ENCODE measurements around the gene ETS1. TPM values are rescaled to one million over a fixed set of nuclear protein-coding genes. Genes with fewer than 3 reads are reported as not detected.

Gene ETS1
- total and polyA plus RNA-seq, 2 experiments from 2014 or later = 25.6 to 52.6 TPM

DNA sequence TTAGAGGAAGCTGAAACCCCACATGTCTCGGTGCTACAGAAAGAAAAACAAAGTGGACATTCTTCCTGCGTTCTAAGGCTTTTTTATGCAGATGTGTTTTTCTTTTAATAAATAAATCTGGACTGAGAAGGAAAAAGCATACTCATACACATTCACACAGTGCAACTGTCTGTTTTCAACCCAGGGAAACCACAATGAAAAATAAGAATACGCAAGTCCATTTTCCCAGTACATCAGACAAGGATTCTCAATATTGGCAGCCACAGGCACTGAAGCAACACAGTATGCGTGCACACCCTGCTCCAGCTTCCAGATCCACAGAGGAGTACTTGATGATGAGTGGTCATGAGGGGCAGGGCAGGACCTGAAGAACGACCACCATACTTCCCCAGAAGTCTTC, 86.9 kb downstream of the ETS1 start (continued):
- TF ChIP-seq, protein P1, sequence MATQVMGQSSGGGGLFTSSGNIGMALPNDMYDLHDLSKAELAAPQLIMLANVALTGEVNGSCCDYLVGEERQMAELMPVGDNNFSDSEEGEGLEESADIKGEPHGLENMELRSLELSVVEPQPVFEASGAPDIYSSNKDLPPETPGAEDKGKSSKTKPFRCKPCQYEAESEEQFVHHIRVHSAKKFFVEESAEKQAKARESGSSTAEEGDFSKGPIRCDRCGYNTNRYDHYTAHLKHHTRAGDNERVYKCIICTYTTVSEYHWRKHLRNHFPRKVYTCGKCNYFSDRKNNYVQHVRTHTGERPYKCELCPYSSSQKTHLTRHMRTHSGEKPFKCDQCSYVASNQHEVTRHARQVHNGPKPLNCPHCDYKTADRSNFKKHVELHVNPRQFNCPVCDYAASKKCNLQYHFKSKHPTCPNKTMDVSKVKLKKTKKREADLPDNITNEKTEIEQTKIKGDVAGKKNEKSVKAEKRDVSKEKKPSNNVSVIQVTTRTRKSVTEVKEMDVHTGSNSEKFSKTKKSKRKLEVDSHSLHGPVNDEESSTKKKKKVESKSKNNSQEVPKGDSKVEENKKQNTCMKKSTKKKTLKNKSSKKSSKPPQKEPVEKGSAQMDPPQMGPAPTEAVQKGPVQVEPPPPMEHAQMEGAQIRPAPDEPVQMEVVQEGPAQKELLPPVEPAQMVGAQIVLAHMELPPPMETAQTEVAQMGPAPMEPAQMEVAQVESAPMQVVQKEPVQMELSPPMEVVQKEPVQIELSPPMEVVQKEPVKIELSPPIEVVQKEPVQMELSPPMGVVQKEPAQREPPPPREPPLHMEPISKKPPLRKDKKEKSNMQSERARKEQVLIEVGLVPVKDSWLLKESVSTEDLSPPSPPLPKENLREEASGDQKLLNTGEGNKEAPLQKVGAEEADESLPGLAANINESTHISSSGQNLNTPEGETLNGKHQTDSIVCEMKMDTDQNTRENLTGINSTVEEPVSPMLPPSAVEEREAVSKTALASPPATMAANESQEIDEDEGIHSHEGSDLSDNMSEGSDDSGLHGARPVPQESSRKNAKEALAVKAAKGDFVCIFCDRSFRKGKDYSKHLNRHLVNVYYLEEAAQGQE (IDR thresholded peaks at IDR 0.05; ENCODE audit: unreplicated experiment) = no peak
- no peak for TF ChIP-seq ZNF114 (CRISPR knock-in tag; IDR thresholded peaks at IDR 0.05)

DNA sequence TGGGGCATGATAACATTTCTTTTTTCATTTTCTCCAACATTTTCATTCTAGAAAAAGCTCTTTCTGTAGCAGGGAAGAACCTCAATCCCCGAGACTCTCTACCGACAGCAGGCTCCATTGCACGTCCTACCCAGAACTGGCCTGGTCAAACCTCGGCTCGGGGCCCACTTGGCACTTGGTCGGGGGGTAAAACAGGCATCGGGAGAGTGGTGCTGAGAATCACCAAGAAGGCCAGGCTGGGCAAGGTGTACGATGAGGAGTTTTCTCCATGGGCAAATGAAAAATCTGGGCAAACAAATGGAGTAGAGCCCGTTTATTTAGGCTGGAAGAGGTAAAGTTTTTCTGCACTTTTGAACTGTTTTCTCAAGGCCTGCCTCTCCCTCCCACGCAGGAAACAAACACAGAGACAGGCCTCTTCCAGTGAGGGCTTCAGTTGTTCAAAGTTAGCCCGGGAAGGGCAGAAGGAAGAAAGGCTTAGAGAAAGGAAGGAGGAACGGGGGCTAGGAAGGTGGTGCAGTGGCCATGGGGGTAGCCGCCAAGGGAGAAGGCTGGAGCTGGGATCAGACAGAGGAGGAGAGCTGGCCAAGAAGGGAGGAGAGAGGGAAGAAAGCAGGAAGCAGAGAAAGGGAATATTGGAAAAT, 87.6 kb downstream of the ETS1 start:
- H3K4me3 Mint-ChIP-seq = no peak overlapping the region
- no peak for DNase-seq (ENCODE audit: low spot score)
- TF ChIP-seq, protein P2, sequence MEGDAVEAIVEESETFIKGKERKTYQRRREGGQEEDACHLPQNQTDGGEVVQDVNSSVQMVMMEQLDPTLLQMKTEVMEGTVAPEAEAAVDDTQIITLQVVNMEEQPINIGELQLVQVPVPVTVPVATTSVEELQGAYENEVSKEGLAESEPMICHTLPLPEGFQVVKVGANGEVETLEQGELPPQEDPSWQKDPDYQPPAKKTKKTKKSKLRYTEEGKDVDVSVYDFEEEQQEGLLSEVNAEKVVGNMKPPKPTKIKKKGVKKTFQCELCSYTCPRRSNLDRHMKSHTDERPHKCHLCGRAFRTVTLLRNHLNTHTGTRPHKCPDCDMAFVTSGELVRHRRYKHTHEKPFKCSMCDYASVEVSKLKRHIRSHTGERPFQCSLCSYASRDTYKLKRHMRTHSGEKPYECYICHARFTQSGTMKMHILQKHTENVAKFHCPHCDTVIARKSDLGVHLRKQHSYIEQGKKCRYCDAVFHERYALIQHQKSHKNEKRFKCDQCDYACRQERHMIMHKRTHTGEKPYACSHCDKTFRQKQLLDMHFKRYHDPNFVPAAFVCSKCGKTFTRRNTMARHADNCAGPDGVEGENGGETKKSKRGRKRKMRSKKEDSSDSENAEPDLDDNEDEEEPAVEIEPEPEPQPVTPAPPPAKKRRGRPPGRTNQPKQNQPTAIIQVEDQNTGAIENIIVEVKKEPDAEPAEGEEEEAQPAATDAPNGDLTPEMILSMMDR (conservative IDR thresholded peaks at IDR 0.05; ENCODE audit: low read depth in 2 of 2) = no peak
- TF ChIP-seq EZH2phosphoT487 (IDR thresholded peaks at IDR 0.05; ENCODE audit: unreplicated experiment) (no peak), EZH2 (IDR thresholded peaks at IDR 0.05; ENCODE audit: low read depth, unreplicated experiment) (no peak), ZNF114 (CRISPR knock-in tag; IDR thresholded peaks at IDR 0.05) (no peak), CREB1 (CRISPR knock-in tag; IDR thresholded peaks at IDR 0.05; ENCODE audit: low read depth) (no peak), STAT1 (IDR thresholded peaks at IDR 0.05; ENCODE audit: unreplicated experiment) (no peak), POLR2AphosphoS5 (IDR thresholded peaks at IDR 0.05; ENCODE audit: low read depth) (no peak), ZNF331 (CRISPR knock-in tag; IDR thresholded peaks at IDR 0.05; ENCODE audit: low read depth) (no peak), NANOG (IDR thresholded peaks at IDR 0.05; ENCODE audit: borderline replicate concordance) (no peak)
- TF ChIP-seq, protein P3, sequence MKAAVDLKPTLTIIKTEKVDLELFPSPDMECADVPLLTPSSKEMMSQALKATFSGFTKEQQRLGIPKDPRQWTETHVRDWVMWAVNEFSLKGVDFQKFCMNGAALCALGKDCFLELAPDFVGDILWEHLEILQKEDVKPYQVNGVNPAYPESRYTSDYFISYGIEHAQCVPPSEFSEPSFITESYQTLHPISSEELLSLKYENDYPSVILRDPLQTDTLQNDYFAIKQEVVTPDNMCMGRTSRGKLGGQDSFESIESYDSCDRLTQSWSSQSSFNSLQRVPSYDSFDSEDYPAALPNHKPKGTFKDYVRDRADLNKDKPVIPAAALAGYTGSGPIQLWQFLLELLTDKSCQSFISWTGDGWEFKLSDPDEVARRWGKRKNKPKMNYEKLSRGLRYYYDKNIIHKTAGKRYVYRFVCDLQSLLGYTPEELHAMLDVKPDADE (IDR thresholded peaks at IDR 0.05) = no peak
- TF ChIP-seq, protein P4, sequence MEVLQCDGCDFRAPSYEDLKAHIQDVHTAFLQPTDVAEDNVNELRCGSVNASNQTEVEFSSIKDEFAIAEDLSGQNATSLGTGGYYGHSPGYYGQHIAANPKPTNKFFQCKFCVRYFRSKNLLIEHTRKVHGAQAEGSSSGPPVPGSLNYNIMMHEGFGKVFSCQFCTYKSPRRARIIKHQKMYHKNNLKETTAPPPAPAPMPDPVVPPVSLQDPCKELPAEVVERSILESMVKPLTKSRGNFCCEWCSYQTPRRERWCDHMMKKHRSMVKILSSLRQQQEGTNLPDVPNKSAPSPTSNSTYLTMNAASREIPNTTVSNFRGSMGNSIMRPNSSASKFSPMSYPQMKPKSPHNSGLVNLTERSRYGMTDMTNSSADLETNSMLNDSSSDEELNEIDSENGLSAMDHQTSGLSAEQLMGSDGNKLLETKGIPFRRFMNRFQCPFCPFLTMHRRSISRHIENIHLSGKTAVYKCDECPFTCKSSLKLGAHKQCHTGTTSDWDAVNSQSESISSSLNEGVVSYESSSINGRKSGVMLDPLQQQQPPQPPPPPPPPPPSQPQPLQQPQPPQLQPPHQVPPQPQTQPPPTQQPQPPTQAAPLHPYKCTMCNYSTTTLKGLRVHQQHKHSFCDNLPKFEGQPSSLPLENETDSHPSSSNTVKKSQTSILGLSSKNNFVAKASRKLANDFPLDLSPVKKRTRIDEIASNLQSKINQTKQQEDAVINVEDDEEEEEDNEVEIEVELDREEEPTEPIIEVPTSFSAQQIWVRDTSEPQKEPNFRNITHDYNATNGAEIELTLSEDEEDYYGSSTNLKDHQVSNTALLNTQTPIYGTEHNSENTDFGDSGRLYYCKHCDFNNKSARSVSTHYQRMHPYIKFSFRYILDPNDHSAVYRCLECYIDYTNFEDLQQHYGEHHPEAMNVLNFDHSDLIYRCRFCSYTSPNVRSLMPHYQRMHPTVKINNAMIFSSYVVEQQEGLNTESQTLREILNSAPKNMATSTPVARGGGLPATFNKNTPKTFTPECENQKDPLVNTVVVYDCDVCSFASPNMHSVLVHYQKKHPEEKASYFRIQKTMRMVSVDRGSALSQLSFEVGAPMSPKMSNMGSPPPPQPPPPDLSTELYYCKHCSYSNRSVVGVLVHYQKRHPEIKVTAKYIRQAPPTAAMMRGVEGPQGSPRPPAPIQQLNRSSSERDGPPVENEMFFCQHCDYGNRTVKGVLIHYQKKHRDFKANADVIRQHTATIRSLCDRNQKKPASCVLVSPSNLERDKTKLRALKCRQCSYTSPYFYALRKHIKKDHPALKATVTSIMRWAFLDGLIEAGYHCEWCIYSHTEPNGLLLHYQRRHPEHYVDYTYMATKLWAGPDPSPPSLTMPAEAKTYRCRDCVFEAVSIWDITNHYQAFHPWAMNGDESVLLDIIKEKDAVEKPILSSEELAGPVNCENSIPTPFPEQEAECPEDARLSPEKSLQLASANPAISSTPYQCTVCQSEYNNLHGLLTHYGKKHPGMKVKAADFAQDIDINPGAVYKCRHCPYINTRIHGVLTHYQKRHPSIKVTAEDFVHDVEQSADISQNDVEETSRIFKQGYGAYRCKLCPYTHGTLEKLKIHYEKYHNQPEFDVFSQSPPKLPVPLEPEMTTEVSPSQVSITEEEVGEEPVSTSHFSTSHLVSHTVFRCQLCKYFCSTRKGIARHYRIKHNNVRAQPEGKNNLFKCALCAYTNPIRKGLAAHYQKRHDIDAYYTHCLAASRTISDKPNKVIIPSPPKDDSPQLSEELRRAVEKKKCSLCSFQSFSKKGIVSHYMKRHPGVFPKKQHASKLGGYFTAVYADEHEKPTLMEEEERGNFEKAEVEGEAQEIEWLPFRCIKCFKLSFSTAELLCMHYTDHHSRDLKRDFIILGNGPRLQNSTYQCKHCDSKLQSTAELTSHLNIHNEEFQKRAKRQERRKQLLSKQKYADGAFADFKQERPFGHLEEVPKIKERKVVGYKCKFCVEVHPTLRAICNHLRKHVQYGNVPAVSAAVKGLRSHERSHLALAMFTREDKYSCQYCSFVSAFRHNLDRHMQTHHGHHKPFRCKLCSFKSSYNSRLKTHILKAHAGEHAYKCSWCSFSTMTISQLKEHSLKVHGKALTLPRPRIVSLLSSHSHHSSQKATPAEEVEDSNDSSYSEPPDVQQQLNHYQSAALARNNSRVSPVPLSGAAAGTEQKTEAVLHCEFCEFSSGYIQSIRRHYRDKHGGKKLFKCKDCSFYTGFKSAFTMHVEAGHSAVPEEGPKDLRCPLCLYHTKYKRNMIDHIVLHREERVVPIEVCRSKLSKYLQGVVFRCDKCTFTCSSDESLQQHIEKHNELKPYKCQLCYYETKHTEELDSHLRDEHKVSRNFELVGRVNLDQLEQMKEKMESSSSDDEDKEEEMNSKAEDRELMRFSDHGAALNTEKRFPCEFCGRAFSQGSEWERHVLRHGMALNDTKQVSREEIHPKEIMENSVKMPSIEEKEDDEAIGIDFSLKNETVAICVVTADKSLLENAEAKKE (CRISPR knock-in tag; IDR thresholded peaks at IDR 0.05) = no peak

More for the DNA sequence above, 87.6 kb downstream of the ETS1 start:
- no peak for ATAC-seq
- Histone ChIP-seq H3K27me3 (ENCODE audit: insufficient read depth) (no peaks in the 10 kb centered on the region), H2AFZ (no peak overlapping the region), H3K27ac (ENCODE audit: low read depth) (peak overlapping the region; percentile 48; the same call in 1 of the 2 replicates), H3K4me3 (no peak overlapping the region), H3K9me2 (ENCODE audit: insufficient read depth) (no peaks in the 10 kb centered on the region), H3K4me1 (ENCODE audit: insufficient read depth) (peaks cover 38% of the 10 kb centered on the region), H3K4me2 (no peak overlapping the region; the same call in 1 of the 2 replicates), H3F3A (replicated peaks; ENCODE audit: low read depth) (no peaks in the 10 kb centered on the region), H3K79me2 (replicated peaks; ENCODE audit: insufficient read depth) (peaks cover 75% of the 10 kb centered on the region), H3K36me3 (ENCODE audit: insufficient read depth) (peaks cover 3% of the 10 kb centered on the region; the same call in 1 of the 2 replicates), H4K20me1 (replicated peaks; ENCODE audit: insufficient read depth) (peaks cover 16% of the 10 kb centered on the region; the same call in 1 of the 2 replicates)
- Mint-ChIP-seq H3K9me3 (peaks cover 5% of the 10 kb centered on the region; the same call in 2 of the 3 replicates), H3K4me1 (peaks cover 30% of the 10 kb centered on the region), H3K27ac (peak overlapping the region; percentile 12), H3K36me3 (ENCODE audit: low read depth) (peaks cover 7% of the 10 kb centered on the region; the same call in 1 of the 3 replicates), H3K27me3 (ENCODE audit: insufficient read depth, low read depth, poor library complexity) (peaks cover 2% of the 10 kb centered on the region)
